HepG2 (cell line): ENCODE data around the gene GNG4. TPM values are rescaled to one million over a fixed set of nuclear protein-coding genes. Genes with fewer than 3 reads are reported as not detected.

Experiments used
- ATAC-seq: fragments of 200-7000 bp; cut with Tn5 transposase; 3 replicates; pipeline ENCODE4 v1.9.1; 2020; ENCODE audit warnings: mild to moderate bottlenecking, moderate library complexity
- BruUV-seq: library from RNA; stranded (reverse); fragments of 400-500 nt; replicated peaks from 2 replicates; lab custom pipeline; 2021; lab: Mats Ljungman, UMichigan
- CTCF ChIA-PET: fragments of 300-600 bp; formaldehyde crosslinking; extraction: SDS; loops from one replicate; lab custom pipeline; 2021; ENCODE audit warnings: low total read pairs, inconsistent platforms, low intra/inter-chr PET ratio; lab: Yijun Ruan, JAX
- POLR2A ChIA-PET: fragments of 350-600 bp; sonication (Branson Sonifier 250); formaldehyde crosslinking; loops from one replicate; lab custom pipeline; 2020; ENCODE audit warnings: antibody characterized with exemption, inconsistent platforms; lab: Yijun Ruan, JAX
- DNase-seq: peaks from one replicate; pipeline ENCODE4 v3.0.0-alpha.2; 2015; ENCODE audit warnings: low spot score
- FAIRE-seq: peaks from 3 replicates; lab custom pipeline; 2011; peaks lifted over from hg19 to GRCh38; lab: Jason Lieb, UNC
- H2AFZ ChIP-seq: one replicate; pipeline ENCODE4 v1.6.1; 2011; ENCODE audit warnings: low read length, inconsistent platforms
- H3K27ac ChIP-seq: fragments of 300-600 bp; 3 replicates; pipeline ENCODE4 v1.8.0; 2011; ENCODE audit warnings: mixed run types, mild to moderate bottlenecking, mixed read lengths, low read length, inconsistent platforms; ENCODE audit not compliant: insufficient read depth; ENCODE audit errors: extremely low read length
- H3K27me3 ChIP-seq, 2 experiments: fragments of 200-600 bp in 1 of 2; 2 replicates in 1 of 2; 3 replicates in 1 of 2; pipeline versions ENCODE4 v1.6.0 to v1.8.0; 2011; ENCODE audit warnings: low read length in 2 of 2, mild to moderate bottlenecking in 2 of 2, moderate library complexity in 2 of 2, inconsistent platforms in 1 of 2; ENCODE audit not compliant: insufficient read depth in 2 of 2, control insufficient read depth in 1 of 2
- H3K36me3 ChIP-seq, 2 experiments: fragments of 200-600 bp in 1 of 2; replicated peaks in 1 of 2; 2 replicates in 1 of 2; 3 replicates in 1 of 2; pipeline versions ENCODE4 v1.5.1 to v1.8.0; 2011; ENCODE audit warnings: low read length in 2 of 2, inconsistent platforms in 1 of 2; ENCODE audit not compliant: insufficient read depth in 2 of 2, control insufficient read depth in 1 of 2
- H3K4me1 ChIP-seq: 2 replicates; pipeline ENCODE4 v1.5.1; 2012; ENCODE audit warnings: low read length, inconsistent platforms; ENCODE audit not compliant: insufficient read depth
- H3K4me2 ChIP-seq: 2 replicates; pipeline ENCODE4 v1.6.0; 2011; ENCODE audit warnings: low read depth, low read length, inconsistent platforms
- H3K4me3 ChIP-seq, 3 experiments: fragments of 200-600 bp in 1 of 3; sonication (generic), shearing (Covaris generic) in 1 of 3; replicated peaks in 1 of 3; 2 replicates each; pipeline ENCODE4 v1.5.1; 2011 to 2016; ENCODE audit warnings: low read length in 3 of 3, inconsistent platforms in 2 of 3, low read depth in 2 of 3, mild to moderate bottlenecking in 2 of 3, control low read depth in 1 of 3, mixed read lengths in 1 of 3; ENCODE audit not compliant: insufficient read depth in 1 of 3
- H3K79me2 ChIP-seq: one replicate; pipeline ENCODE4 v1.6.1; 2011; ENCODE audit warnings: low read length, inconsistent platforms; ENCODE audit not compliant: insufficient read depth
- H3K9ac ChIP-seq: 2 replicates; pipeline ENCODE4 v1.6.0; 2011; ENCODE audit warnings: mild to moderate bottlenecking, low read depth, low read length, inconsistent platforms; ENCODE audit not compliant: insufficient read depth
- H3K9me3 ChIP-seq: 2 replicates; pipeline ENCODE4 v1.5.1; 2012; ENCODE audit warnings: mild to moderate bottlenecking, low read length
- H4K20me1 ChIP-seq: 2 replicates; pipeline ENCODE4 v1.6.0; 2011; ENCODE audit warnings: inconsistent platforms, mild to moderate bottlenecking, low read length, moderate library complexity; ENCODE audit not compliant: insufficient read depth
- ADNP ChIP-seq: sonication (generic); formaldehyde crosslinking; IDR thresholded peaks from 2 replicates; pipeline ENCODE4 v1.4.0; 2020; ENCODE audit warnings: missing genetic modification reagents
- ATM ChIP-seq: fragments of 450-650 bp; IDR thresholded peaks from 2 replicates; pipeline ENCODE4 v1.7.1; 2017; ENCODE audit warnings: mild to moderate bottlenecking, borderline replicate concordance
- CHCHD3 ChIP-seq: sonication (generic); formaldehyde crosslinking; IDR thresholded peaks from 2 replicates; pipeline ENCODE4 v1.8.0; 2022; ENCODE audit warnings: mild to moderate bottlenecking, missing genetic modification reagents, moderate library complexity
- CHD4 ChIP-seq: fragments of 200-600 bp; sonication (generic); IDR thresholded peaks from 2 replicates; pipeline ENCODE4 v1.7.0; 2017; ENCODE audit warnings: mild to moderate bottlenecking, low read length, borderline replicate concordance
- HNRNPUL1 ChIP-seq: fragments of 200-400 bp; formaldehyde crosslinking; IDR thresholded peaks from 2 replicates; pipeline ENCODE4 v1.6.1; 2017; ENCODE audit warnings: low read depth, mild to moderate bottlenecking, low read length, moderate library complexity
- IRX3 ChIP-seq: sonication (generic); formaldehyde crosslinking; IDR thresholded peaks from 2 replicates; pipeline ENCODE4 v1.8.1; 2023; ENCODE audit warnings: mild to moderate bottlenecking, low read depth, missing genetic modification reagents, borderline replicate concordance
- KLF9 ChIP-seq: IDR thresholded peaks from 2 replicates; pipeline ENCODE4 v1.6.1; 2016; ENCODE audit warnings: low read depth
- NCOA5 ChIP-seq: sonication (generic); formaldehyde crosslinking; IDR thresholded peaks from 2 replicates; pipeline ENCODE4 v1.4.0; 2020; ENCODE audit warnings: missing genetic modification reagents
- SAP130 ChIP-seq: IDR thresholded peaks from 2 replicates; pipeline ENCODE4 v1.6.1; 2016; ENCODE audit warnings: low read depth
- SIN3A ChIP-seq: IDR thresholded peaks from 2 replicates; pipeline ENCODE4 v1.6.1; 2011; ENCODE audit warnings: low read depth, mild to moderate bottlenecking, control low read depth, low read length, borderline replicate concordance
- TAF1 ChIP-seq: sonication (generic); formaldehyde crosslinking; IDR thresholded peaks from 2 replicates; pipeline ENCODE4 v1.4.0; 2020; ENCODE audit warnings: missing genetic modification reagents
- ZNF317 ChIP-seq: sonication (generic); formaldehyde crosslinking; IDR thresholded peaks from 2 replicates; pipeline ENCODE4 v1.5.0; 2020; ENCODE audit warnings: mild to moderate bottlenecking, missing genetic modification reagents
- ZNF569 ChIP-seq: sonication (generic); formaldehyde crosslinking; IDR thresholded peaks from 2 replicates; pipeline ENCODE4 v1.5.0; 2020; ENCODE audit warnings: mild to moderate bottlenecking, missing genetic modification reagents, moderate library complexity, borderline replicate concordance
- ZNF766 ChIP-seq: sonication (generic); formaldehyde crosslinking; IDR thresholded peaks from 2 replicates; pipeline ENCODE4 v1.5.0; 2020; ENCODE audit warnings: missing genetic modification reagents, borderline replicate concordance
- WGBS: methylation state at CpG from one replicate; pipeline ENCODE4 v1.1.6; 2017; ENCODE audit warnings: low lambda C conversion rate; 5-methylcytosine and 5-hydroxymethylcytosine counted together
- in situ Hi-C: cut with HindIII; loops from 2 replicates; pipeline ENCODE4 v1.10.0; 2017; ENCODE audit warnings: low pct_unique_long_range_greater_than_20kb; ENCODE audit not compliant: extremely low pct_ligation_motif_present
- intact Hi-C: fragments of 100-400 bp; cut with micrococcal nuclease; formaldehyde crosslinking; loops from one replicate; pipeline ENCODE4 v1.10.0; 2022; ENCODE audit not compliant: unreplicated experiment
- polyA plus RNA-seq, 8 experiments: library from polyadenylated mRNA; depleted of rRNA in 3 of 8; stranded (reverse) in 7 of 8; unstranded in 1 of 8; fragments of >200 nt; fragmentation: Illumina TruSeq in 4 of 8; extraction: Trizol in 4 of 8; gene quantifications; 2 replicates each; pipeline versions ENCODE4 v1.2.1 to v1.2.3, GENCODE V29; 2011 to 2016; ENCODE audit warnings: low read depth in 4 of 8, missing spikeins in 1 of 8, mixed read lengths in 1 of 8; ENCODE audit not compliant: insufficient read depth in 1 of 8
- total RNA-seq, 5 experiments: library from RNA; depleted of rRNA; stranded (reverse); fragments of >200 nt; fragmentation: Illumina TruSeq; extraction: Trizol; gene quantifications; 2 replicates each; pipeline ENCODE4 v1.2.3, GENCODE V29; 2016; ENCODE audit warnings: low read depth in 1 of 5
- TF ChIP-seq, protein P1 (sequence below): sonication (generic); formaldehyde crosslinking; IDR thresholded peaks from 2 replicates; pipeline ENCODE4 v1.5.0; 2020; ENCODE audit warnings: mild to moderate bottlenecking, missing genetic modification reagents
- TF ChIP-seq, protein P2 (sequence below): sonication (generic); formaldehyde crosslinking; IDR thresholded peaks from 2 replicates; pipeline ENCODE4 v1.4.0; 2020; ENCODE audit warnings: mild to moderate bottlenecking, missing genetic modification reagents
- TF ChIP-seq, protein P3 (sequence below), 2 experiments: sonication (generic) in 1 of 2; formaldehyde crosslinking in 1 of 2; IDR thresholded peaks; 2 replicates each; pipeline versions ENCODE4 v1.4.0 to v1.6.1; 2018 to 2020; ENCODE audit warnings: missing genetic modification reagents in 2 of 2, borderline replicate concordance in 1 of 2, low read depth in 1 of 2, mild to moderate bottlenecking in 1 of 2, missing biosample characterization in 1 of 2
- TF ChIP-seq, protein P4 (sequence below): sonication (generic); formaldehyde crosslinking; IDR thresholded peaks from 2 replicates; pipeline ENCODE4 v1.4.0; 2020; ENCODE audit warnings: missing genetic modification reagents, borderline replicate concordance

GNG4 gene
- total and polyA plus RNA-seq, 2 of the 13 experiments (the other 11 are each of a cell fraction or from before 2014, with no cell fraction given): 27.1 to 69.5 TPM

DNA sequence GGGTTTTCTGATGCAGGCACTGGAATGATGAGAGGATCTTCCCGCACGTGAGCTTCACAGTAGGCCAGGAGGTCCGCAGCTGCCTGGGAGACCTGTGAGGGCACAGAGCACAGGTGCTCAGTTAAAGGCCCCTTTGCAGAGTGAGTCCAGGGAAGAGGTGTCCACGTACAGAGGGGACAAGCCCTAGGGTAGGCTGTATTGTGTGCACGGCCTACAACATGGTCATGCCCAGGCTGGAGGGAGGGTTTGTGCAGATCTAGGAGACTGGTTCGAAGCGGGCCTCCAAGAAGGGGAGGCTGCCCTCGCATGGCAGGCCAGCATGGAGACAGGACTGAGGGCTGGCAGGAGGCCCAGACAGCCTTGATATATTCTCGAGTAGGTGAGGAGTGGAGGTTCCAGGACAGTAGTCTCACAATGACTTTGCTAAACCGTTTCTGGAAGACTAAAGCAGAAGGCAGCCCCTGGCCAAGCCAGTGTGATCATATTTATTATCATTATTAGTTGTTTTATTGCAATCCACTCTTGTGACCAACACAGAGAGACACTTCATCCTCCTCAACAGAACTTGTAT, 97.4 kb downstream of the GNG4 start:
- CTCF ChIA-PET: no interaction called here
- H3K79me2 ChIP-seq: no peaks in the 10 kb centered on the region
- no TSS peak for BruUV-seq
- no peaks in the 10 kb centered on the region for H3K9me3 ChIP-seq
- in situ Hi-C loops: no loop called here
- H3K4me1 ChIP-seq: 0 out of 2 replicates have a peak, but pooled peaks cover 7% of the 10 kb centered on the region
- TF ChIP-seq NCOA5 (CRISPR knock-in tag): no peak
- TF ChIP-seq ATM: no peak
- no peak for TF ChIP-seq ZNF569 (CRISPR knock-in tag)
- no peak for TF ChIP-seq HNRNPUL1
- TF ChIP-seq IRX3: no peak
- TF ChIP-seq, protein P1, sequence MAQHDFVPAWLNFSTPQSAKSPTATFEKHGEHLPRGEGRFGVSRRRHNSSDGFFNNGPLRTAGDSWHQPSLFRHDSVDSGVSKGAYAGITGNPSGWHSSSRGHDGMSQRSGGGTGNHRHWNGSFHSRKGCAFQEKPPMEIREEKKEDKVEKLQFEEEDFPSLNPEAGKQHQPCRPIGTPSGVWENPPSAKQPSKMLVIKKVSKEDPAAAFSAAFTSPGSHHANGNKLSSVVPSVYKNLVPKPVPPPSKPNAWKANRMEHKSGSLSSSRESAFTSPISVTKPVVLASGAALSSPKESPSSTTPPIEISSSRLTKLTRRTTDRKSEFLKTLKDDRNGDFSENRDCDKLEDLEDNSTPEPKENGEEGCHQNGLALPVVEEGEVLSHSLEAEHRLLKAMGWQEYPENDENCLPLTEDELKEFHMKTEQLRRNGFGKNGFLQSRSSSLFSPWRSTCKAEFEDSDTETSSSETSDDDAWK (CRISPR knock-in tag): no peak
- no peak for TF ChIP-seq ADNP (CRISPR knock-in tag)
- no peak for TF ChIP-seq CHD4
- TF ChIP-seq, protein P2, sequence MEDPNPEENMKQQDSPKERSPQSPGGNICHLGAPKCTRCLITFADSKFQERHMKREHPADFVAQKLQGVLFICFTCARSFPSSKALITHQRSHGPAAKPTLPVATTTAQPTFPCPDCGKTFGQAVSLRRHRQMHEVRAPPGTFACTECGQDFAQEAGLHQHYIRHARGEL (CRISPR knock-in tag): no peak
- TF ChIP-seq, protein P3, sequence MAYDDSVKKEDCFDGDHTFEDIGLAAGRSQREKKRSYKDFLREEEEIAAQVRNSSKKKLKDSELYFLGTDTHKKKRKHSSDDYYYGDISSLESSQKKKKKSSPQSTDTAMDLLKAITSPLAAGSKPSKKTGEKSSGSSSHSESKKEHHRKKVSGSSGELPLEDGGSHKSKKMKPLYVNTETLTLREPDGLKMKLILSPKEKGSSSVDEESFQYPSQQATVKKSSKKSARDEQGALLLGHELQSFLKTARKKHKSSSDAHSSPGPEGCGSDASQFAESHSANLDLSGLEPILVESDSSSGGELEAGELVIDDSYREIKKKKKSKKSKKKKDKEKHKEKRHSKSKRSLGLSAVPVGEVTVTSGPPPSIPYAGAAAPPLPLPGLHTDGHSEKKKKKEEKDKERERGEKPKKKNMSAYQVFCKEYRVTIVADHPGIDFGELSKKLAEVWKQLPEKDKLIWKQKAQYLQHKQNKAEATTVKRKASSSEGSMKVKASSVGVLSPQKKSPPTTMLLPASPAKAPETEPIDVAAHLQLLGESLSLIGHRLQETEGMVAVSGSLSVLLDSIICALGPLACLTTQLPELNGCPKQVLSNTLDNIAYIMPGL (CRISPR knock-in tag; IDR thresholded peaks at IDR 0.05; ENCODE audit: borderline replicate concordance in 1 of 2, low read depth in 1 of 2): no peak
- TF ChIP-seq CHCHD3: no peak
- no peak for TF ChIP-seq SIN3A
- TF ChIP-seq KLF9 (CRISPR knock-in tag): no peak
- TF ChIP-seq ZNF317 (CRISPR knock-in tag): no peak
- TF ChIP-seq, protein P4, sequence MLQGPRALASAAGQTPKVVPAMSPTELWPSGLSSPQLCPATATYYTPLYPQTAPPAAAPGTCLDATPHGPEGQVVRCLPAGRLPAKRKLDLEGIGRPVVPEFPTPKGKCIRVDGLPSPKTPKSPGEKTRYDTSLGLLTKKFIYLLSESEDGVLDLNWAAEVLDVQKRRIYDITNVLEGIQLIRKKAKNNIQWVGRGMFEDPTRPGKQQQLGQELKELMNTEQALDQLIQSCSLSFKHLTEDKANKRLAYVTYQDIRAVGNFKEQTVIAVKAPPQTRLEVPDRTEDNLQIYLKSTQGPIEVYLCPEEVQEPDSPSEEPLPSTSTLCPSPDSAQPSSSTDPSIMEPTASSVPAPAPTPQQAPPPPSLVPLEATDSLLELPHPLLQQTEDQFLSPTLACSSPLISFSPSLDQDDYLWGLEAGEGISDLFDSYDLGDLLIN: no peak
- no peak for TF ChIP-seq TAF1 (CRISPR knock-in tag)
- no peak for TF ChIP-seq ZNF766
- TF ChIP-seq SAP130: no peak
- intact Hi-C loops: no loop called here
- 94% methylated on average over 10 of the region's 10 CpGs for WGBS
- no peak overlapping the region for H3K9ac ChIP-seq
- DNase-seq: no peak
- no peak overlapping the region for H2AFZ ChIP-seq
- POLR2A ChIA-PET: no interaction called here
- no peak for FAIRE-seq
- peaks cover 5 to 8% of the 10 kb centered on the region in 2 experiments; a peak in 2 of 5 replicates for H3K36me3 ChIP-seq
- no peaks in the 10 kb centered on the region for H4K20me1 ChIP-seq
- no peak overlapping the region for H3K27ac ChIP-seq
- no peak; the same call in 2 of the 3 replicates for ATAC-seq
- H3K4me3 ChIP-seq: no peak overlapping the region
- H3K27me3 ChIP-seq: no peaks in the 10 kb centered on the region
- H3K4me2 ChIP-seq: no peak overlapping the region
